ENCODE results near the gene CCDC47.

DNA sequence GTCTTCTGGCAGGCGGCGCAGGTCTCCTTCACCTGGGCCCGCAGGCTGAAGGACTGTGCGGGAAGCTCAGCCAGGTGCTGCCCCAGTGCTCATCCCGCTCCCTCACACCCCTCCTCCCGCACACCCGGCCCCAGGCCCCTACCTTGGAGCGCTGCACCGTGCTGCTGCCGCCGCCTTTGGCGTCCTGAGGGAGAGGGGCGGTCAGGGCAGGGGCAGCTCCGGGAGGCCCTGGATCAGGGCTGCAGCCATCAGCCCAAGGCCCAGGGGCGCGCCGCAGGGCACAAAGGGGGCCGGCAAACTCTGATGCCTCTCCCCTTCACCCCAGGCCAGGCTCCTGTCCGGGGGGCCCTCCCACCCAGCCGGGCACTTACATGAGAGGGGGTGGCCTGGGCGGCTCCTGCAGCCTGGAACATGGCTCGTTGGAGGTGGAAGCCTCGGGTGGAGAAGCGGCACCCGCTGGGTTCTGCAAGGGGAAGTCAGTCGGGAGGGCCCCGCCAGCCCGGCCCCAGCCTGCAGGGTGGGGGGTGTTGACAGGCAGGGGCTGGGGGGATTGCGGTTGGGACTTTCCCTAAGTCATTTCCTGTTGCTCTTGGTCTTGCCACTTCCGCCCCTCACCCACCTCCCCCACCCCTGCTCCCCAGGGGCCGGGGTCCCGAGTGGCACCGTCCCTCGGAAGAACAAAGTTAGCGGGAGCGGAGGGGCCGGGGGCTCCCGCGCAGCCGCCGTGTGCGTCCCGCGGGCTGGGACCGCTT lies 74.3 kb downstream of the CCDC47 start:
- TF ChIP-seq, protein P1, sequence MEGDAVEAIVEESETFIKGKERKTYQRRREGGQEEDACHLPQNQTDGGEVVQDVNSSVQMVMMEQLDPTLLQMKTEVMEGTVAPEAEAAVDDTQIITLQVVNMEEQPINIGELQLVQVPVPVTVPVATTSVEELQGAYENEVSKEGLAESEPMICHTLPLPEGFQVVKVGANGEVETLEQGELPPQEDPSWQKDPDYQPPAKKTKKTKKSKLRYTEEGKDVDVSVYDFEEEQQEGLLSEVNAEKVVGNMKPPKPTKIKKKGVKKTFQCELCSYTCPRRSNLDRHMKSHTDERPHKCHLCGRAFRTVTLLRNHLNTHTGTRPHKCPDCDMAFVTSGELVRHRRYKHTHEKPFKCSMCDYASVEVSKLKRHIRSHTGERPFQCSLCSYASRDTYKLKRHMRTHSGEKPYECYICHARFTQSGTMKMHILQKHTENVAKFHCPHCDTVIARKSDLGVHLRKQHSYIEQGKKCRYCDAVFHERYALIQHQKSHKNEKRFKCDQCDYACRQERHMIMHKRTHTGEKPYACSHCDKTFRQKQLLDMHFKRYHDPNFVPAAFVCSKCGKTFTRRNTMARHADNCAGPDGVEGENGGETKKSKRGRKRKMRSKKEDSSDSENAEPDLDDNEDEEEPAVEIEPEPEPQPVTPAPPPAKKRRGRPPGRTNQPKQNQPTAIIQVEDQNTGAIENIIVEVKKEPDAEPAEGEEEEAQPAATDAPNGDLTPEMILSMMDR (IDR thresholded peaks at IDR 0.05) = no peak
- no peak for TF ChIP-seq EZH2 (IDR thresholded peaks at IDR 0.05; ENCODE audit: borderline replicate concordance, insufficient read depth, low read depth, low read length, poor library complexity, severe bottlenecking)

Measured in B cell (primary cell).